ENCODE data around the gene DHX9.

GRCh38 chr1:182857212-182857611 lies 18.1 kb downstream of the DHX9 start:
- TF ChIP-seq CTCF (conservative IDR thresholded peaks at IDR 0.05) (no peak), EZH2 (IDR thresholded peaks at IDR 0.05; ENCODE audit: low read depth) (no peak)
